GM12873 (cell line): ENCODE data around the gene CA10.

Experiments used
- TF ChIP-seq, protein P1 (sequence below): IDR thresholded peaks from 2 replicates; pipeline ENCODE4 v1.5.1; 2012; ENCODE audit warnings: low read depth, mild to moderate bottlenecking, moderate library complexity, low read length, control low read depth; ENCODE audit not compliant: insufficient read depth; ENCODE audit errors: missing control alignments

CA10 gene

DNA sequence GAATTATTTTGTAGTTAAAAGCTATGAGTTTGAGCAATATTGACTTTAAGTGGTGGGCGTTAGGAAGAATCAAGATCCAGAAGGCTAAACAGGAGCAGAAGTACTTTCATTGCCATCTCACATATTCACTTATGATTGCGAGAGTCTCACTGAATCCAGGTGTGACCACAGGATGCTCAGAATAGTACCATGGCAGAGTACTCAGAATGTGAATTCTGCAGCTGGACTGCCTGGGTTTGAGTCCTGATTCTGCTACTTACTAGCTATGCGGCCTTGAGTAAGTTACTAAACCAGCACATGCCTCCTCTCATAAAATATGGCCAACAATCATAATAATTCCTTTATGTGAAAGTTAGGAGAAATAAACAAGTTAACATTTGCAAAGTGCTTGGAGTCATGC is 109.5 kb downstream of the CA10 start:
- TF ChIP-seq, protein P1, sequence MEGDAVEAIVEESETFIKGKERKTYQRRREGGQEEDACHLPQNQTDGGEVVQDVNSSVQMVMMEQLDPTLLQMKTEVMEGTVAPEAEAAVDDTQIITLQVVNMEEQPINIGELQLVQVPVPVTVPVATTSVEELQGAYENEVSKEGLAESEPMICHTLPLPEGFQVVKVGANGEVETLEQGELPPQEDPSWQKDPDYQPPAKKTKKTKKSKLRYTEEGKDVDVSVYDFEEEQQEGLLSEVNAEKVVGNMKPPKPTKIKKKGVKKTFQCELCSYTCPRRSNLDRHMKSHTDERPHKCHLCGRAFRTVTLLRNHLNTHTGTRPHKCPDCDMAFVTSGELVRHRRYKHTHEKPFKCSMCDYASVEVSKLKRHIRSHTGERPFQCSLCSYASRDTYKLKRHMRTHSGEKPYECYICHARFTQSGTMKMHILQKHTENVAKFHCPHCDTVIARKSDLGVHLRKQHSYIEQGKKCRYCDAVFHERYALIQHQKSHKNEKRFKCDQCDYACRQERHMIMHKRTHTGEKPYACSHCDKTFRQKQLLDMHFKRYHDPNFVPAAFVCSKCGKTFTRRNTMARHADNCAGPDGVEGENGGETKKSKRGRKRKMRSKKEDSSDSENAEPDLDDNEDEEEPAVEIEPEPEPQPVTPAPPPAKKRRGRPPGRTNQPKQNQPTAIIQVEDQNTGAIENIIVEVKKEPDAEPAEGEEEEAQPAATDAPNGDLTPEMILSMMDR: no peak

DNA sequence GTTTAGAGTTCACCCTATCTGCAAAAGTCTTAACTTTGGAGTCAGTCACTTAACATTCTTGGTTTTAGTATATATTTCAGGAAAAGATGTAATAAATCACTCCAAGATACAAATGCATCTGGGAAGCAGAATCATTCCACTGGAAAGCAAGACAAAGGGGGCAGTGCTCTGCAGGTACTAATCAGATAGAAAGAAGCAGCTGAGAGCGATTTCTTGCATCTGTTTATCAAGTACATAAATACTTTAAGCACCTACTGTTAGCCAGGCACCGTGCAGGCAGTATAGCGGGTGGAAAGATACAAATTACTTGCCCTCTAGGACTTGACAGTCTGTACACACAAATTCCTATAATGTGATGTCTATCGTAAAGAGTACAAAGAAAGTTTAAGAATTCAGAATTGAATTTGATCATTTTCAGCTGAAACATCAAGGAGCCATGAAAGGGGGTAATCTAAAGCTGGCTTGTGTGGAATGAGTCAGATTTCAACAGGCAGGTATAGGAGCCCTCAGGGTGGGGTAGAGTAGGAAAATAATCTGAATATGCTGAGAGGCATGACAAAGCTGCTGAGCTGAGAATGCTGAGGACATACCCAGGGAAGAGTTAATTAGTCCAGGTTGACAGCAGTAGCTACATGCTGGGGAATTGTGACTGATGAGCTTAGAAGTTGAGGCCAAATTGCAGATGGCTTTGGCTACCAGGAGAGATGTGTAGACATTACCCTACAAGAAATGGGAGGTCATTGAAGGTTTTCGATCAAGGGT is 110.2 kb downstream of the CA10 start:
- TF ChIP-seq, protein P1: no peak

DNA sequence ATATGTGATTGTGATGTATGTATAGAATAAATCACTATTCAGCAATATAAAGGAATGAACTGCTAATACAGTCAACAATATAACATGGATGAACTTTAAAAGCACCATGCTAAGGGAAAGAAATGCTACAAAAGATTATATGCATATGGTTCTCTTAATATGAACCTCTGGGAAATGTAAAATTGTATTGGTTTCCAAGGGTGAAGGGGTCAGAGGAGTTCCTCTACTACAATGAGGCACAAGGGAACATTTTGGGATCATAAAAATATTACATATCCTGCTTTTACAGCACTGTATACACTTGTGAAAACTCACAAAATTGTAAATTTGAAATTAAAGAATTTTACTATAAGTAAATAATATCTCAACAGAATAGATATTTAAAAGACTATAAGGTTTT is 111.4 kb downstream of the CA10 start:
- TF ChIP-seq, protein P1: no peak

DNA sequence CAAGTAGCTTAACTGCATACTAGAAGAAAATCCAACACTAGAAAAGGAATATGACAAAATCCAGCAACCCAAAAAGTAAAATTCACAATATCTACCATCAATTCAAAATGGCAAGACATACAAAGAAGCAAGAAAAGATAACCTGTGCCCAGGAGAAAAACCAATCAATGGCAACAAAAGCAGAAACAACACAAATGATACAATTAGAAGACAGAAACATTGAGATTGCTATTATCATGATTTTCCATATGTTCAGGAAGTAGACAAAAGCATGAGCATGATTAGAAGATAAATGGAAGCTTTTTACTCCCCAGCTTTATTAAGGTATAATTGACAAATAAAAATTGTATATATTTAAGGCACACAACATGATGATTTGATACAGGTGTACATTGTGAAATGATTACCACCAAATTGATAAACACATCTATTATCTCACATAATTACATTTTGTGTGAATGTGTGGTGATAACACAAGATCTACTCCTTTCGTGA is 117.3 kb downstream of the CA10 start:
- TF ChIP-seq, protein P1: no peak

DNA sequence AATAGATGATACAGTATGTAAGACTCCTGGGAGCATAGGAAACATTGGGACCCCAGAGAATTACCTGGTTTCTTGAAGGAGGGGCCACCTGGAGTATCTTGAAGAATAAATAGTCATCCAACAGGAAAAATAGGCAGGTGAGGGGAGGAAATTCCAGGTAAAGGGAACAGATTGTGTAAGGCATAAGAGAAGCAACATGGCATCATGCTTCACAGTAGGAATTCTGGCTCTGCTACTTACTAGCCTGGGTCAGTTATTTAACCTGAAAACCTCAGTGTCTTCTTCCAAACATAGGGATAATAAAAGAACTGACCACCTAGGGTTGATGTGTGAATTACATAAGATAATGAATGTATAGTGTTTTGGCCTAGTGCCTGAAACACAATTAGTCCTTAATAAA is 122.1 kb downstream of the CA10 start:
- TF ChIP-seq, protein P1: no peak

DNA sequence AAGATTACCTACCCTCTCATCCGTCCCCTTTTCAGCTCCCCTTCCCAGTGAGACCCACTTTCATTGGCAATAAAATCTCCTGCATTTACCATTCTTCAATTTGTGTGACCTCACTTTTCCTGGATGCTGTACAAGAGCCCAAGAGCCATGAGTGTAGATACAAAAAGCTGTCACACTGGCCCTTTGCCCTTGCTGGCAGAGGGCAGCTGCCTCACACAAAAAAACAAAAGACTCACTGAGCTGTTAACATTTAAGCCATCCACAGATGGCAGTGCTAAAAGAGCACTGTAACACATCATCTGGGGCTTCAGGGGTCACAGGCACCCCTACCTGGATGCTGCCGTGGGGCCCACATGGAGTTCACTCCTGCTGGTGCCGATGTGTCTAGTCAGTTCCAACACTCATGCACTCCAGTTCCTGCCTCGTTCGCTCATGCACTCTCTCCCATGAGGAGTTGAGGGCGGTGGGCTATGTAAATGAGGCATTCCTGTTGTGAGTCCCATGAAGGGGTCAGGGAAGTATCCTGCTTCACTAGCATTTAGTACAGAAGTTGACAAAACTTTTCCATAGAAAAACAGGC is 123.1 kb downstream of the CA10 start:
- TF ChIP-seq, protein P1: no peak

DNA sequence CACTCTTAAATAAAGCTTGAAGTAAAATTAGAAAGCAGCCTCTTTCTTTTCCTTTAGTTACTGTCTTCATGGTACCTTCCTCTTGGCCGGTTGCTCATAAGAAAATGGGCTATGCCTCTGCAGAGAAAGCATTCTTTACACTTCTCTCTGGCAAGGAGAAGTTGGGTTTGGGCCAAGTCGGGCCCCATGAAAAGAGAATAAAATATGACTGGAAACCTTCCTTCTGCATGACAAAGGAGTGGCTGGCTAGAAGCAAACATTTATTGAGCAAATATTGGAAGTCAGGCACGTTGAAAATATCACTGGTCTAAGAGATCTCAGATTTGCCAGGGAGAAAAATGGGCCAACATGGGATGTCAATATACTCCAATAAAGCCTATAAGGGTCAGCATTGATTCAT is 126.1 kb downstream of the CA10 start:
- TF ChIP-seq, protein P1: no peak
